IPS-18a (cell line): ENCODE results near the gene AMOTL2.

Source experiments
- H3K27ac ChIP-seq: one replicate; pipeline ENCODE4 v1.5.1; 2013; ENCODE audit warnings: low read length
- H3K27me3 ChIP-seq: one replicate; pipeline ENCODE4 v1.6.1; 2013; ENCODE audit warnings: mild to moderate bottlenecking, low read length; ENCODE audit not compliant: control insufficient read depth, insufficient read depth
- H3K36me3 ChIP-seq: one replicate; pipeline ENCODE4 v1.6.1; 2013; ENCODE audit warnings: low read depth, low read length; ENCODE audit not compliant: control insufficient read depth
- H3K4me1 ChIP-seq: one replicate; pipeline ENCODE4 v1.6.1; 2013; ENCODE audit warnings: low read depth, low read length; ENCODE audit not compliant: control insufficient read depth
- H3K4me3 ChIP-seq: one replicate; pipeline ENCODE4 v1.5.1; 2013; ENCODE audit warnings: low read length
- H3K9ac ChIP-seq: one replicate; pipeline ENCODE4 v1.6.1; 2013; ENCODE audit warnings: mild to moderate bottlenecking, low read length, moderate library complexity
- H3K9me3 ChIP-seq: one replicate; pipeline ENCODE4 v1.6.1; 2013; ENCODE audit warnings: low read depth, low read length; ENCODE audit not compliant: control insufficient read depth

The AMOTL2 gene

DNA sequence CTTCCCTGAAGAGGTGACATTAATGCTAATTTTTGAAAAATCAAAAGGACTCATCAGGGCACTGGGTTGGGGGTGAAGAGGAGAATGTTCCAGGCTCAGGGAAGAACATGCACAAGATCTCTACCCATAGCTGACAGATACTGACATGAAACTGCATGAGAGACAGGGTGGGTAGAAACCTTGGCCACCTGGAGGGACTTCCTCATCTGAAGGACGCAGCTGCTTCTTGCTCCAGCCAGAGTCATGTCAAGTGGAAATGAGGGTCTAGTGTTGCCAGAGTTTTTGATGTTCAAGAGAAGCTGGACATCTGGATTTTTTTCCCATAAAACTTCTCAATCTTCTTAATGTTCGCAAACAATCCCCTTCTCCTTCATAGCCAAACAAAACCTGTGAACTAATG is 29.7 kb downstream of the AMOTL2 start:
- H3K4me3 ChIP-seq: no peak overlapping the region
- H3K4me1 ChIP-seq: no peaks in the 10 kb centered on the region
- H3K27ac ChIP-seq: no peak overlapping the region
- no peak overlapping the region for H3K9ac ChIP-seq
- no peaks in the 10 kb centered on the region for H3K9me3 ChIP-seq
- H3K36me3 ChIP-seq: no peaks in the 10 kb centered on the region
- no peaks in the 10 kb centered on the region for H3K27me3 ChIP-seq

DNA sequence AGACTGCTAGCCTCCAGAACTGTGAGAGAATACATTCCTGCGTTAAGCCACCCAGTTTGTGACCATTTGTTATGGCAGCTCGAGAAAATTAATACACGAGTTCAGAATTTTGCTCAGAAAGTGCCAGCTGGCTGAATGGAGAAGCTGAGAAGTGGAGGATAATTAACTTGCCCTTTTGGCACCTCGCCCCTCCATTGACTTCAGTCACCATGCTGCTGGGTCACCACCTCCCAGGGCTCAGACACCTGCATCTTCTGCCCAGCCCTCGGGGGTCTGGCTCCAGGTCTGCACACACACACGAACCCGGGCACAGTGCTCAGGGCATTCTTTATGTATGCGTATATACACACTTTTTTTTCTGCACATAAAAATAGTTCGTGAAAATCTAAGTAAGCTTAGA is 32.0 kb downstream of the AMOTL2 start:
- no peak overlapping the region for H3K9ac ChIP-seq
- H3K36me3 ChIP-seq: no peaks in the 10 kb centered on the region

DNA sequence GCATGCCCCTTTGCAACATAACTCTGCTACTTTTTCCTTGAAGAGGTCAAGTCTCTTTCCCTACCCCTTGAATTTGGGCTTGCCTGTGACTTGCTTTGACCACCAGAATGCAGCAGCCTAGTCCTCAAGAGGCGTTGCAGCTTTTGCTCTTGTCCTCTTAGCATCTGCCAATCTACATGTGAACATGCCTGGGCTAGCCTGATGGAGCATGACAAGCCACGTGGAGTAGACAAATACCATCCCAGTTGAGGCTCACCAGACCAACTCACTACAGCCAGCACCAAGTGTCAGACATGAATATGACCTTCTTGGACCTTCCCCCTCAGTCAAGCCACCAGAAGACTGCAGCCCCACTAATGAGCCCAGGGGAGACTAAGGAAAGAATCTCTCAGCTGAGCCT is 32.9 kb downstream of the AMOTL2 start:
- H3K27me3 ChIP-seq: no peaks in the 10 kb centered on the region
- no peaks in the 10 kb centered on the region for H3K4me1 ChIP-seq
- no peak overlapping the region for H3K9ac ChIP-seq
- no peak overlapping the region for H3K27ac ChIP-seq
- no peaks in the 10 kb centered on the region for H3K36me3 ChIP-seq
- H3K4me3 ChIP-seq: no peak overlapping the region
- H3K9me3 ChIP-seq: no peaks in the 10 kb centered on the region

More for the DNA sequence above, 32.0 kb downstream of the AMOTL2 start:
- Histone ChIP-seq H3K4me3 (no peak overlapping the region), H3K27ac (no peak overlapping the region), H3K4me1 (no peaks in the 10 kb centered on the region), H3K27me3 (no peaks in the 10 kb centered on the region), H3K9me3 (no peaks in the 10 kb centered on the region)

DNA sequence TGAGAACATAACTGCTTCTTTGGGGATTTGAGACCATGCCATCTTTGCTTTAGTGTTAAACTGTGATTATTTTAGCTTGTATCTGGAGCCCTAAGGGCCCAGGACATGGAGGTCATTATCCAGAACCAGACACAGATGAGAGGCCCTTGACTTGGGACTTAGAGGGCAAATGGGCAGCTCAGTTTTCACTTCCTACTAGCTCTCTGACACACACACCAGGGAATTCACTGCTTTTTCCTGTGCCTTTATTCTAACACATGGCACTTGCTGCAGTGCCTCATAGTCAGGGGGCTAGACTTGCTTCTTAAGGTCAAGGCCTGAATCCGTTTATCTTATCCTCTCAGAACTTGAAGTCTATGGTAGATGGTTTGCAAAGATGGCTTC is 33.3 kb downstream of the AMOTL2 start:
- no peaks in the 10 kb centered on the region for H3K36me3 ChIP-seq
- H3K27ac ChIP-seq: no peak overlapping the region
- H3K9ac ChIP-seq: no peak overlapping the region
- H3K27me3 ChIP-seq: no peaks in the 10 kb centered on the region
- H3K4me1 ChIP-seq: no peaks in the 10 kb centered on the region
- H3K4me3 ChIP-seq: no peak overlapping the region
- no peaks in the 10 kb centered on the region for H3K9me3 ChIP-seq

DNA sequence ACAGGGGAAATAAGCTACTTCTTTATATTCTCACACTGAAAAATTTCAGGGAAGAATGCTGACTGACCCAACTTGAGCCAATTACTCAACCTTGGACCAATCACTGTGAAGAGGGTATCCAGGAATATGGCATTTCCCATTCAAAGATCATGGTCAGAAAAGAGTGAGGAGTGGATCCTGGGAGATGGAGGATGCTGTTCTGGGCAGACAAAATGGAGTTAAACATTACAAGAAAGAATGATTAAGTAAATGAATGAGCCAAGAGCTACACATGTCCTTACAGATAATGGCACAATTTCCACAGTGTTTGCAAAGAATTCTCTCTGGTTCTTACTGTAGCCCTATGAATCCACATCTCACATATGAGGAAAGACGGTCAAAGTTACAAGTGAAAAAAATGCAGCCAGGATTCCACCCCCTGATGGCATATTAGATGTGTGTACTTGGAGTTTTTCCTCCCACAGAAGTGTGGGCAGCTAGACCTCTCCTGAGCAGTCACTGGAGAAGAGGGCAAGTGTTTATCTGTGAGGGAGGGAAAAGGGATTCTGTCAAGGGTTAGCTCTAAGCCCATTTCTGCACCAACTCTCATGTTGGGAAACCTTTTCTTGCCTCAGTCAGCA is 33.8 kb downstream of the AMOTL2 start:
- Histone ChIP-seq H3K27me3 (no peaks in the 10 kb centered on the region), H3K27ac (no peak overlapping the region), H3K9me3 (no peaks in the 10 kb centered on the region), H3K4me3 (no peak overlapping the region), H3K36me3 (no peaks in the 10 kb centered on the region), H3K4me1 (no peaks in the 10 kb centered on the region), H3K9ac (no peak overlapping the region)

DNA sequence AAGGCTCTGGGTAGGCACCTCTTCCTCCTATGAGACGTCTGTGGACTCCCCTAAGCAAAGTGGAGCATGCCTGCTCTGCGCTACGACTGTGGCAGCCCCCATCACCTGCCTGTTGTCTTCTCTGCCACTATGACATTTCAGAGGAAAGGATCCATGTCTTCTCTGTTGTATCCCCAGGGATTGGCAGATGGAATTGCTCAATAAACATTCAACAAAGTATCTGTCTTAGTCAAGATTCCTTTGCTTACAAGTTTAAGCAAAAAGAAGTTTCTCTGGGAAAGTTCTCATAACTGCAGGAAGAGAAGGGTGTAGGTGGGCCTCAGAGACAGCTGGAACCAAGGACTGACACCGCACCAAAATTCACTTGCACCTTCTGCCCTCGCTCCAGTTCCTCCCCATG is 34.3 kb downstream of the AMOTL2 start:
- Histone ChIP-seq H3K27ac (no peak overlapping the region), H3K9me3 (no peaks in the 10 kb centered on the region), H3K27me3 (no peaks in the 10 kb centered on the region), H3K9ac (no peak overlapping the region), H3K4me1 (no peaks in the 10 kb centered on the region), H3K4me3 (no peak overlapping the region), H3K36me3 (no peaks in the 10 kb centered on the region)

DNA sequence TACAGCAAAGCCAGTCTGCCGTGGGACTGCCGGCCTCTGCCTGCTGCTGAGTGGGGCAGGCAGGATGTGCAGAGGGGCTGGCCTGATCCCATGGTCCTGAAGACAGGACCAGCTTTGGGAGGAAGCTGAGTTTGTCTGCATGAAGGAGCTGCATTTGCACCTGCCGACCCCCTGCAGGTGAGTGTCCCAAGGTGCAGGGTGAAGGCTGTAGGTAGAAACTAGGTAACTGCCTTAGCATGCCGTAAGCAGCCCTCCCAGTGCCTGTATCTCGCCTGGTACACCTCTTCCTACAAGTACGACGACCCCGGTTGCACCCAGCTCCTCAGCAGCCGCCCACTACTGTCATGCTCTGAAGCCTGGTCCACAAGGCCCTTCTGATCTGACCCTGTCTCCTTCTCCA is 34.9 kb downstream of the AMOTL2 start:
- Histone ChIP-seq H3K4me3 (no peak overlapping the region), H3K4me1 (peaks cover under 1% of the 10 kb centered on the region), H3K9ac (no peak overlapping the region), H3K27me3 (no peaks in the 10 kb centered on the region), H3K36me3 (no peaks in the 10 kb centered on the region), H3K27ac (no peak overlapping the region), H3K9me3 (no peaks in the 10 kb centered on the region)

DNA sequence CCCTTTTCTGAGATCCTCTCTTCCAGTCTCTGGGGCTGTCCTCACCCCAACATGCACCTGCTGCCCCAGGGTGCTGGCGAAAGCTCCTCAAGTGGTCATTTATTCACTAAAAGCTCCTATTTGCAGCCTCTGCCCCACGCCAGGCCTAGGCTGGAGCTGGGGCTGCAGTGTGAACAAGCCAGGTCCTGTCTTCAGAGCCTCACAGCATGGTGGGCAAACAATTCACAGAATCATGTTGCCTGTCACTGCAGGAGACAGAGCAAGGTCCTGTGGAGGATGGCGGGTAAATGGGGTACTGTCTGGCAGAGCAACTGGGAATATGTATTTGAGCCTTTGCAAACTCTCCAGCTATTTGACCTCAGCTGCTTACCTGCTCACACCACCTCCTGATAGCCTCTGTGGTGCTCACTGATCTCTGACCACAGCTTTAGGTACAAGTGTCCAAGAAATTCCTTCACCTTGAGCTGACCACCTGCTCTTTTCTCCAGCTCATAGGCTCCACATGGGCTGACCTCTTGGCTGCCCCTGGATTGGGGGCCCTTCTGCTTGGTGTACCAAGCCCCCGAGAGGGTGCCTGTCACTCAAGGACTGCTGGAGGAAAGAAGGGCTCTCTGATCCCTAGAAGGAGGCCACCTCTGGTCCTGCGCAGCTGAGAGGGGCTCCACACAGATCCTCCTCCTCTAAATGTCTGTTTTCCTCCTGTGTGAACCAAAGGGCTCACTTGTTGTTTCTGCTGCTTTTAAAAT is 35.6 kb downstream of the AMOTL2 start:
- H3K27me3 ChIP-seq: no peaks in the 10 kb centered on the region
- H3K9ac ChIP-seq: no peak overlapping the region
- H3K36me3 ChIP-seq: no peaks in the 10 kb centered on the region
- H3K4me1 ChIP-seq: peaks cover 6% of the 10 kb centered on the region
- no peak overlapping the region for H3K27ac ChIP-seq
- H3K9me3 ChIP-seq: no peaks in the 10 kb centered on the region
- H3K4me3 ChIP-seq: no peak overlapping the region

DNA sequence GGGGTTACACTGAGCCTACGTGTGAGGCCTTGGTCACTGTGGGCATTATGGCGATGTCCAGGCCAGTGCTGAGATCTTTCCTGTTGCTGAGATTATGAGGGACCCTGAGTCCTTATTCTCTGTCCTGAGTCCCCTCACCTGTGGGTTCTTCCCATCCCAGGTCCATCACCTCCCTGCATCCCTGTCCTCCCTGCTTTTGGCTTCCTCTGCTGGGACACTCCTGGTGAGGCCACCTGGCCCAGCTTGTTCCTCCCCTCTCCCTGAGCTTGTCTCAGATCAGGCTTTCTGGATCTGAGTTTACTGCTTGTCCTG is 36.1 kb downstream of the AMOTL2 start:
- Histone ChIP-seq H3K27me3 (no peaks in the 10 kb centered on the region), H3K36me3 (no peaks in the 10 kb centered on the region), H3K9me3 (no peaks in the 10 kb centered on the region), H3K9ac (no peak overlapping the region), H3K4me1 (peaks cover 12% of the 10 kb centered on the region), H3K4me3 (no peak overlapping the region), H3K27ac (no peak overlapping the region)

DNA sequence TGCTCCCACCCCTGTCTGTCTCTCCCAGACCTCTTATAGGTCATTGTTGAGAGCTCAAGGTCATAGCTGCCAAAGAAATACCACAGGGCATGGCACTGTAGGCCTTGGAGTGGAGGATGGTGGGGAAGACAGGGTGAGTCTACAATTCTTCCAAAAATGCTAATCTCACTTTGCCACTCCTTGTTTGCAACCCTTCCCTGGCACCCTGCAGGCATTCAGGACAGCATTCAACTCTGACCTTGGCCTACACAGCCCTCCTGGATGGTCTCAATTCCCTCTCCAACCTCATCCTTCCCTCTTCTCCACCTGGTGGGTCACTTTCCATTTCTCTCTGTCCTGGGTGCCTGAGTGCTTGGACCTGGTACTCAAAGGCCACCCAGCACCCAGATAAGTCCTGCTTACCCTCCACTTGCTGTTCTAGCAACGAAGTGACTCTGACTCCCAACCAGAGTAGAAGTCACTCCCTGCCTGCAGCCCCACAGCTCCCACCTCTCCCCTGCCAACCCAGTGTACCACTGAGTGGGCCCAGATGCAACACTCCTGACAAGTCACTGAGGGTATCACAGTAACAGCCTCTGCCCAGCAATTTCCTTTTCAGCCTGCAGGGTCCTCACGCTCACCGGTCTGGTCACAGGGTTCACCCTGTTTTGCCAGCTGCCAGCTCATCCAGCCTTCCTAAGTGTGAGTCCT is 36.6 kb downstream of the AMOTL2 start:
- no peaks in the 10 kb centered on the region for H3K36me3 ChIP-seq
- H3K4me3 ChIP-seq: no peak overlapping the region
- H3K27me3 ChIP-seq: no peaks in the 10 kb centered on the region
- no peak overlapping the region for H3K9ac ChIP-seq
- peaks cover 14% of the 10 kb centered on the region for H3K4me1 ChIP-seq
- H3K27ac ChIP-seq: no peak overlapping the region
- H3K9me3 ChIP-seq: no peaks in the 10 kb centered on the region

DNA sequence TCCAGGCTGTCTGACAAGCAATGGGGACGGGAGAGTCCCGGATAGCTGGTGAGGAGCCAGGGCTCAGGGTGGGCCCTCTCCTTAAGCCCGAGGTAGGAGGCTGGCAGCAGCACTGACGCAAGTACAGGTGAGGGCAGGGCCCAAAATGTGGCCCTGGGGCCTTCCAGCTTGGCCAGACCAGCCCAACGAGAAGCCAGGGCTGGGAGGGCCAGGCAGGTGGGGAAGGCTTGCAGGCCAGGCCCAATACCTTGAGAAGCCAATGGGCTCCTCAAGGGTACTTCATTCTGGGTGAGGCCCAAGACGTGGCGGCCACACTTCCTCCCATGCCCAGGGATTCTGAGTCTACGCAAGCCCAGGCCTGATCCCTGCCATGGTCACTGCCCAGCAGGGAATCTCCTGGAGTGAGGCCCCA is 37.2 kb downstream of the AMOTL2 start:
- Histone ChIP-seq H3K9me3 (no peaks in the 10 kb centered on the region), H3K27me3 (no peaks in the 10 kb centered on the region), H3K4me3 (no peak overlapping the region), H3K4me1 (peaks cover 15% of the 10 kb centered on the region), H3K27ac (no peak overlapping the region), H3K9ac (no peak overlapping the region), H3K36me3 (no peaks in the 10 kb centered on the region)

DNA sequence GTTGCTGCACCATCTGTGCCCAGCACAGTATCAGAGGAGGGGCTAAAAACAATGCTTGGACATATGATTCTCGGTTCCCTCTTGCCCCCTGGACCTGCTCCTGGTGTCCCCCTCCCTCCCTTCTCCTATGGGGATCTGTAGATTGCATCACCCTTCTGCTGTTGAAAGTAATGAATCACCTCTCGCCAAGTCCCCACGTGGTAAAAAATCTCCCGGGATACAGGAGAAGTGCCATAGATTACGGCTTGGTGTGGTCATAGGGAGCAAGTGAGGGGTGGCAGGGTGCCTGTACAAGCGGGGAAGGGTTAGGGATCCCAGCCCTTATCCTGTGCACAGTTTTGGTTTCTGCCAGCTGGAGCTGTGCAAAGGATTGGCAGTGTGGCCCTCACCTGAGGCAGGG is 37.7 kb downstream of the AMOTL2 start:
- no peak overlapping the region for H3K27ac ChIP-seq
- H3K4me1 ChIP-seq: peaks cover 20% of the 10 kb centered on the region
- H3K36me3 ChIP-seq: no peaks in the 10 kb centered on the region
- H3K9ac ChIP-seq: no peak overlapping the region
- no peaks in the 10 kb centered on the region for H3K9me3 ChIP-seq
- no peaks in the 10 kb centered on the region for H3K27me3 ChIP-seq
- no peak overlapping the region for H3K4me3 ChIP-seq
